T-helper 17 cell (primary cell): Measurements from ENCODE around the gene FBXL7. TPM values are rescaled to one million over a fixed set of nuclear protein-coding genes. Genes with fewer than 3 reads are reported as not detected.

Experiments used
- ATAC-seq: fragments of 150-1000 bp; cut with Tn5 transposase; 2 replicates; pipeline ENCODE4 v1.10.0; 2021; ENCODE audit warnings: mild to moderate bottlenecking, moderate library complexity
- DNase-seq, 3 donors: peaks; one replicate each; pipeline versions ENCODE4 v3.0.0 to v3.0.0-alpha.2; 2020 to 2021
- H3K9me3 ChIP-seq: one replicate; pipeline ENCODE4 v1.7.0; 2013; ENCODE audit warnings: low read length, mild to moderate bottlenecking; ENCODE audit not compliant: control insufficient read depth, poor library complexity, severe bottlenecking
- H3K27ac Mint-ChIP-seq: one replicate; pipeline ENCODE4 v1.8.0; 2022; ENCODE audit warnings: mild to moderate bottlenecking, moderate library complexity, mixed read lengths
- H3K27me3 Mint-ChIP-seq: one replicate; pipeline ENCODE4 v1.8.0; 2022; ENCODE audit warnings: mixed read lengths
- H3K36me3 Mint-ChIP-seq: one replicate; pipeline ENCODE4 v1.8.0; 2022; ENCODE audit warnings: low read depth, mixed read lengths
- H3K4me1 Mint-ChIP-seq: one replicate; pipeline ENCODE4 v1.8.0; 2022; ENCODE audit warnings: mild to moderate bottlenecking, mixed read lengths
- H3K4me3 Mint-ChIP-seq: one replicate; pipeline ENCODE4 v1.8.0; 2022; ENCODE audit warnings: mild to moderate bottlenecking, moderate library complexity, mixed read lengths
- total RNA-seq, 4 donors: library from RNA in 2 of 4; stranded (reverse) in 2 of 4; gene quantifications; one replicate each; pipeline ENCODE4 v1.2.3 and lab custom pipeline; 2022 to 2026

The FBXL7 gene
- total RNA-seq, 2 donors from 2014 or later = not detected

DNA sequence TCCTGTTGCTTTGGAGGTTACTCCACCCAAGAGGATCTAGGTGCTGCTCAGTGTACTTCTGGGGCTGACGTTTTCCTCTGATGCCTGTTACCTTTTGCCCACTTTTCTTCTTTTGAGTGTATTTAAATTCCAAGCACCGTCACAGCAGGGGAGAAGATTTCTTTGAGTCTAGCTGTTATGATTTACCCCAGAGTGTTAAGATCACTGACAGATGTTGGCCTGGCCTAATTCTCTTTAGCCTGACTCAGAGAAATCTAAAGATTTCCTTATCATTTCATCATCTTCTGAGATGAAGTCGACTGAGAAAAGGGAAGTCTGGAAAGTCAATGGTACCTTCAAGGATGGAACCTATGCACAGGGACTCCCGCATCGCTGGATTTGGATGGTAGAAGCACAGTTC, 191.5 kb downstream of the FBXL7 start:
- ATAC-seq (no peak), DNase-seq (no peak)

DNA sequence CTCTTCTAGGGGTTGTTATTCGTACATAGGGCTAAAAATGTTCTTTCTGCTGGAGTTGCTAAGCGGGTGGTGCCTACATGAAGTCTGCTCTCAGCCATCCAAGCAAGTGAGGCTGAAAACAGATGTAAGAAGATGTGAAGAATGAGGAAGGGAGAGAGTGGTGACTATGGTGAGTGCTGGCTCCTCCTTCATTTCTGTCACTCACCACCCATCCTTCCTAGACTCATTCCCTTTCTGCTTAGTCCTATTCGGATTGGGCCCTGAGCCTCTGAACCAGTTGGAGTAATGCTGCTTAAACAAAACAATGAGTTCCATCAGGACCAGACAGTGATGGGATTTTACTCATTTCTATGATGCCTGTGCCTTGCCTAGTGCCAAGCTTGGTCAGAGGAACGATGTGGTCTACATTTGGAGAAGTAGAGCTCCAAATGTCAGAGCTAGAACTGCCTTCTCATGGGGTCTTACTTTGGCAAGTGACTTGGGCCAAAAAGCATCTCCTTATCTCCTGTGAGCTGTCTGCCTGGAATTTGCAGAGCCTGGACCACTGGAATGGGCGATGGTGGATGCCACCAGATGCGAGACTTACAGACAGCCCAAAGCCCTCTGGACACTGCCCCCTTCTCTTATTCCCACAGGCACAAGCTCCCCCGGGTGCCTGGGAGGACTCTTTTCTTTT, 192.9 kb downstream of the FBXL7 start:
- Mint-ChIP-seq H3K36me3 (no peaks in the 10 kb centered on the region), H3K27ac (no peak overlapping the region), H3K27me3 (no peaks in the 10 kb centered on the region), H3K4me3 (no peak overlapping the region), H3K4me1 (no peaks in the 10 kb centered on the region)
- DNase-seq = no peak
- no peaks in the 10 kb centered on the region for H3K9me3 ChIP-seq
- ATAC-seq = no peak

More for the DNA sequence above, 191.5 kb downstream of the FBXL7 start:
- H3K9me3 ChIP-seq = no peaks in the 10 kb centered on the region
- Mint-ChIP-seq H3K27ac (no peak overlapping the region), H3K4me3 (no peak overlapping the region), H3K27me3 (no peaks in the 10 kb centered on the region), H3K4me1 (no peaks in the 10 kb centered on the region), H3K36me3 (no peaks in the 10 kb centered on the region)

DNA sequence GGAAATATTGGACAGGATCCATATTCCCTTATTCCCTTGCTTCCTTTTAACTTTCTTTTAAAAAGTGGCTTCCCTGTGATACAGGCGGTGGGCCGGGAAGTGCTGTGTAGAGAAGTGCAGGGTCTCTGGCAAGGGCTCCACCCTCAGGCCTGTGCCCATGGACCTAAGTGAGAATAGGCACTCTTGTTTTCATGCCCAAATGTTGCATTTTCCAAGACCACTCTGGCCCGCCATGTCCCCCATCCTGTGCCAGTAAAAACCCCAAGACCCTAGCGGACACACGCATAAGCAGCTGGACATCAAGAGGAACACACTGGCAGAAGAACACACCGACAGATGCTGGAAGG, 193.4 kb downstream of the FBXL7 start:
- H3K27me3 Mint-ChIP-seq = no peaks in the 10 kb centered on the region
- ATAC-seq (no peak), DNase-seq (no peak)
- no peaks in the 10 kb centered on the region for H3K9me3 ChIP-seq
- no peak overlapping the region for H3K27ac Mint-ChIP-seq
- H3K4me3 Mint-ChIP-seq = no peak overlapping the region
- H3K36me3 Mint-ChIP-seq = no peaks in the 10 kb centered on the region
- H3K4me1 Mint-ChIP-seq = no peaks in the 10 kb centered on the region

DNA sequence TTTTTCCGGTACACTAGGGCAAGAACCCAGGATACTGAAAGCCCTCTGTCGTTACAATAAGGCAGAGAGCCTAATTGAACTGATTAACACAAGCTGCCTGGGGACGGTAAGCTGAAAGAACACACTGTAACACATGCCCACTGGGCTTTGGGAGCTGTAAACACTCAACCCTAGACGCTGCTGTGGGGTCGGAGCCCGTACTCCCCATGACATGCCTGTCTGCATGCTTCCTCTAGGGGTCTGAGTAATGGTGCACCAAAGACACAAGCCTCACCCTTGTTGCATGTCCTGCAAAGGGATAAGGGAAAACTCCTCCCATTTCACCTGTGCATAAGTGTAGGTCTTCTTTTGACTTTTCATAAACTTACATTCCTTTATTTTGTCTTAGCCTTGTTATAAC, 194.0 kb downstream of the FBXL7 start:
- DNase-seq (no peak), ATAC-seq (no peak)
- no peak overlapping the region for H3K27ac Mint-ChIP-seq
- H3K27me3 Mint-ChIP-seq = no peaks in the 10 kb centered on the region
- H3K4me1 Mint-ChIP-seq = no peaks in the 10 kb centered on the region
- no peaks in the 10 kb centered on the region for H3K9me3 ChIP-seq
- H3K4me3 Mint-ChIP-seq = no peak overlapping the region
- H3K36me3 Mint-ChIP-seq = no peaks in the 10 kb centered on the region

DNA sequence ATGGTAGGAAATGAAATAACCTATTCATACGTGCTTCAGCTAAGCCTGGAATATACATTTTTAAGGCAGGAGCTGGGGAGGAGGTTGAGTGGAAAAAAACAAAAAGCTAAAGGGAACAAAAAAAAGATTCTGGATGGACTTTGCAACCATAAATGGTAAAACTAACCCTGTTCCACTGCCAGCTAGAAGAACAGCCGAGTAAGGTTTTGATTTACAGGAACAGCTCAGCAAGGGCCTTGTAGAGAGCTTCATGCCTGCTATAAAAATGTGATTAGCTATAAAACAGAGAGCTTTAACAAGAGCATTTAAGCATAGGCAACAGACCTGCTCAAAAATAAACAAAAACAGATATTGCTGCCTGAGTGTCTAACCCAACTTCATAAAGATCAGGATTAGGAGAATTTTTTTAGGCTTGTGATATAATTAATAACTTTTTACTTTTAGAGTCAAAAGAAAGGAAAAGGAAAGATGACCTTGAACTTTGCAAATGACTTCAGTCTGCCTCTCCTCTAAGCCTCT, 194.8 kb downstream of the FBXL7 start:
- H3K36me3 Mint-ChIP-seq = no peaks in the 10 kb centered on the region
- H3K4me1 Mint-ChIP-seq = no peaks in the 10 kb centered on the region
- no peak for DNase-seq
- no peak for ATAC-seq
- no peaks in the 10 kb centered on the region for H3K27me3 Mint-ChIP-seq
- no peak overlapping the region for H3K4me3 Mint-ChIP-seq
- H3K27ac Mint-ChIP-seq = no peak overlapping the region
- no peaks in the 10 kb centered on the region for H3K9me3 ChIP-seq

DNA sequence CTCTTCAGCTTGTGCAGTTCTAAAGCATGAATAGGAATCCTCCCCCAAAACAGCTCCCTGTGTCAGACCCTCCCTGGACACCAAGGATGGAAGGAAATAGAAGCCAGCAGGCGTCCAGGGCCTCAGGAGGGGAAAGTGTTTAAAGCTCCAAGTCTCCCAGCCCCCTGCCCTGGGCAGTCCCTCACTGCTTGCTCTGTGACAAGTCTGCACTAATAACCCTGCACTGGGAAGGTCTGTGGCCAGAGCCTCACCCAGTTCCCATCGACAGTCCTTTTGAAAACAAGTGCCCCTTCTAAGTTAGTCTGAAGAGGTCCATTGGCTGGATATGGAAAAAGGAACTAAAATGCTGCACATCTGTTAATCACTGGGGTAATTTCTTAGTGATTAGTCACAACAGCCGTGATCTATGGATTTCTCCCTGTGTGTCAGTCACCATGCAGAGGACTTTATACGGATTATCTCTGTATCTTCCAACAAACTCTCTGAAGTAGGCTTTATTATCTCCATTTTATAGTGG, 195.3 kb downstream of the FBXL7 start:
- ATAC-seq (no peak), DNase-seq (no peak)
- no peaks in the 10 kb centered on the region for H3K27me3 Mint-ChIP-seq
- no peaks in the 10 kb centered on the region for H3K4me1 Mint-ChIP-seq
- no peaks in the 10 kb centered on the region for H3K9me3 ChIP-seq
- H3K27ac Mint-ChIP-seq = no peak overlapping the region
- no peak overlapping the region for H3K4me3 Mint-ChIP-seq
- H3K36me3 Mint-ChIP-seq = no peaks in the 10 kb centered on the region

DNA sequence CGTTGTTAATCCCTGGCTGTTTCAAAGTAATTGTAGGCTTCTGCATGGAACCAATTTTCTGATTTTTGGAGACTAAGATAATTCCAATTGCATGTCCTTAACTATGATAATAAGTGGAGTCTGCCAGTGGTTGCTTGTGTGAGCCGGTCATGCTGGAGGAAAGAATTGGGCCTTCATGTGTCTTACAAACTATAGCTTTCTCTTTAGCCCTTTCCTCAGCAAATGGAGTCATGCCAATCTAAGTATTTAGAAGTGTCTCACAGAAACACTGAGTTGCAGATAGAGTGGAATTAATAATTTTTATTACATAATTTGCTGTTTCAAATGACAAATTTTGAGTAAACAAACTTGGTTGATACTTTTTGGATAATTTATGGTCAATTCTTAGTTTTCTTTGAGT, 200.4 kb downstream of the FBXL7 start:
- ATAC-seq = no peak
- no peak for DNase-seq
- H3K9me3 ChIP-seq = no peaks in the 10 kb centered on the region
- H3K27ac Mint-ChIP-seq = no peak overlapping the region
- no peaks in the 10 kb centered on the region for H3K4me1 Mint-ChIP-seq
- no peak overlapping the region for H3K4me3 Mint-ChIP-seq
- H3K36me3 Mint-ChIP-seq = no peaks in the 10 kb centered on the region
- H3K27me3 Mint-ChIP-seq = no peaks in the 10 kb centered on the region

DNA sequence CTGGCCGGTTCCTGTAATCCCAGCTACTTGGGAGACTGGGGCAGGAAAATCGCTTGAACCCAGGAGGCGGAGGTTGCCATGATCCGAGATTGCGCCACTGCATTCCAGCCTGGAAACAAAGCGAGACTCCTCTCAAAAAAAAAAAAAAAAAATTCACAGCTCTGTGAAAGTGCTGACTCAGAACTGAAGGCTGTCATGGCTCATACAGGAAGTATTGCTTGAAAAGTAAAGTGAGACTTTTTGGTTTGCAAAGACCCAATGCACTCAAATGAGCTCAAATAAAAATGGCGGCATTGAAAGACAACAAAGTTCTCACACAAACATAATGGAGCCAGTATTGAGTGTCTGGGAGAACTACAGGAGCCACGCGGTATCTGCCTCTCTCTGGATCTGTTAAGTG, 202.1 kb downstream of the FBXL7 start:
- DNase-seq = no peak
- H3K9me3 ChIP-seq = no peaks in the 10 kb centered on the region
- no peaks in the 10 kb centered on the region for H3K27me3 Mint-ChIP-seq
- ATAC-seq = no peak
- no peaks in the 10 kb centered on the region for H3K36me3 Mint-ChIP-seq
- no peaks in the 10 kb centered on the region for H3K4me1 Mint-ChIP-seq
- no peak overlapping the region for H3K4me3 Mint-ChIP-seq
- H3K27ac Mint-ChIP-seq = no peak overlapping the region

DNA sequence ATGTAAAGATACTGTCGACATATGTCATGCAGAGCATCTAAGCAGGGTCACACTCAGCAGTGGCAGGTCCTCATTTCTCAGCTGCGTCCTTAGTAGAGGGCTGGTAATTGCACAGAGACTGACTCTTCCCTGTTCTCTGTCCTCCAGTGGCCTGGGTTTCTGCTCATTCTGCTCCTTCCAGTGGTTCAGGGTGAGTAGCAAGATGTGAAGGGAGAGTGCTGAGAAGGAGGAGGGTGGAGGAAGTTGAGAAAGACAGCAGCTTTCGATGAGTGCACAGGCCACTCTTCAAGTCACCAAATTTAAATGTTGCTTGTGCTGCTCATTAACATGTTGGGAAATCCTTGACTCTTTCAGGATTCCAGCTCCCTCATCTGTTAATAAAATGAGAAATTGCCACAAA, 203.9 kb downstream of the FBXL7 start:
- DNase-seq = no peak
- Mint-ChIP-seq H3K27me3 (no peaks in the 10 kb centered on the region), H3K4me3 (no peak overlapping the region), H3K27ac (no peak overlapping the region), H3K4me1 (no peaks in the 10 kb centered on the region), H3K36me3 (no peaks in the 10 kb centered on the region)
- H3K9me3 ChIP-seq = no peaks in the 10 kb centered on the region
- ATAC-seq = no peak

DNA sequence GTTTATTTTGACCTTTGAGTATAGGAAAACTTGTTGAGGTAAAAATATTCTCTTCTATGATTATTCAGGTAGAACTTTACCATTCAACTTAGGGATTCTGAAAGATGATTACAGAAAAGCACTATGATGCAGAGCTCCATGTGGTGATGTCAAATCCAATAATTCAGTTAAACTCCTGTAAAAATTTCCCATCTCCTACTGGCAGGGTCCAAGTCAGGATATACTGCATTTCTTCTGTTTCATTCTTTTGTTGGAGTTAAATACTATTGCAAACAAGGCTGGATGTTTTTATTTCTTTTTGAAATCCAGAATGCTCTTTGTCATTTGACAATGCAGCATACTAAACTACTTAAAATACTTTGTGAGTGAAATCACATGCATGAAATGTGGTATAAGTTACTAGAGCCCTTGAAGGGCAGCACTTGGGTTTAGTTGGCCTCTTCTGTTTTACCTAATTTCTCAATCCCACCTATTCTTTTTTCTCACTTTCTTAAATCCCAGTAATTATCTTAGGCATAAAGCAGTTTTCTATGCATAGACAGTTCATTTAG, 204.5 kb downstream of the FBXL7 start:
- no peaks in the 10 kb centered on the region for H3K27me3 Mint-ChIP-seq
- H3K36me3 Mint-ChIP-seq = no peaks in the 10 kb centered on the region
- ATAC-seq = no peak
- no peaks in the 10 kb centered on the region for H3K9me3 ChIP-seq
- H3K4me1 Mint-ChIP-seq = no peaks in the 10 kb centered on the region
- H3K27ac Mint-ChIP-seq = no peak overlapping the region
- DNase-seq = no peak
- H3K4me3 Mint-ChIP-seq = no peak overlapping the region

DNA sequence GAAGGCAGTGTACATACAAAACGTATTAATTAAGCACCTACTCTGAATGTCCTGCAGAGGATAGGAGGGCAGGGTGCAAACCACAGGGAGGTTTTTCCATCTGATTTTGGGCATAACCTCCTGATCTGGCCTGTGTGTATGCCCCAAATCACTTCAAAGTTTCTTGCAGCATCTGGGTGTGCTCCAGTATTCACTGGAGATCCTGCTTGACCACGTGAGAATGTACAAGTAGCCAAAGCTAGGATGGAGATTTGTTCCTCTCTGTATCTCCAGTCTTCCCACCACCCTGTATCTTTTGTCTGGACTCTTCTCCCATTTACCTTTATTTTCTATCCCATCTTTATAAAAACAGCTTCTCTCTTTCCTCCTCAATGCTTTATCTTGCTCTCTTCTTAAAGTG, 207.7 kb downstream of the FBXL7 start:
- H3K9me3 ChIP-seq = no peaks in the 10 kb centered on the region
- ATAC-seq (no peak), DNase-seq (no peak)
- no peaks in the 10 kb centered on the region for H3K4me1 Mint-ChIP-seq
- H3K27ac Mint-ChIP-seq = no peak overlapping the region
- H3K4me3 Mint-ChIP-seq = no peak overlapping the region
- H3K36me3 Mint-ChIP-seq = no peaks in the 10 kb centered on the region
- H3K27me3 Mint-ChIP-seq = no peaks in the 10 kb centered on the region

DNA sequence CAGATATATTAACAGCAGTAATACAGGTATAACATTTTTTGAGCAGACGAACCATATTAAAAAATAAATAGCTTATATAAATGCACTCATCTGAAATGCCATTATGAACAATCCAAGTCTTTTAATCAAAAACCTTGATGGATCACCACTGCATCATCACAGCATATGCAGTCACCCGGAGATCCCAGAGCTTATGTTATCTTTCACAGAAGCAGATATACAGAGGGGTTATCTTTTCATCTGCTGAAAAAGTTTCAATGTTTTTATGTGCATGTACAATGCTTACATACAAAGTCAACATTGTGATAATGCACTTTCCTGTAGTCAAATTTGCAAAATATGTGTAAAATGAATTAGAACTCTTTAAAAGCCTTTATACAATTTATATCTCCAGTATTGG, 211.9 kb downstream of the FBXL7 start:
- H3K27ac Mint-ChIP-seq = no peak overlapping the region
- H3K4me1 Mint-ChIP-seq = no peaks in the 10 kb centered on the region
- DNase-seq (no peak), ATAC-seq (no peak)
- no peaks in the 10 kb centered on the region for H3K9me3 ChIP-seq
- H3K27me3 Mint-ChIP-seq = no peaks in the 10 kb centered on the region
- no peaks in the 10 kb centered on the region for H3K36me3 Mint-ChIP-seq
- no peak overlapping the region for H3K4me3 Mint-ChIP-seq

DNA sequence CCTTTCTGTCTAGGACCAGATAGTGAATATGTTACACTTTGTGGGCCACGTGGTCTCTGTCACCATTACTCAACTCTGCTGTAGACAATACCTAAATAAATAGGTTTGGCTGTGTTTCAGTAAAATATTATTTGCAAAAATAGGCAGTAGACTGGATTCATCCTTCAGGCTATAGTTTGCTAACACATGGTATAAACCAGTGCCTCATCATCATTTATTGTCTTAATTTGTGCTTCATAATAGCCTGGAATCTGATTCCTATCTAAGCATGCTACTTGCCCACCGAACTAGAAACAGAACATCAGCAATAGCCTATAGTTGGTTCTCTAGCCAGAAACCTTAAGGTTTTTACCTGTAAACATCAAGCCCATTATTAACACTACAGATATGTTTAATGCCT, 215.6 kb downstream of the FBXL7 start:
- Mint-ChIP-seq H3K27ac (no peak overlapping the region), H3K36me3 (no peaks in the 10 kb centered on the region), H3K27me3 (no peaks in the 10 kb centered on the region), H3K4me3 (no peak overlapping the region), H3K4me1 (no peaks in the 10 kb centered on the region)
- H3K9me3 ChIP-seq = no peaks in the 10 kb centered on the region
- no peak for DNase-seq
- no peak for ATAC-seq

DNA sequence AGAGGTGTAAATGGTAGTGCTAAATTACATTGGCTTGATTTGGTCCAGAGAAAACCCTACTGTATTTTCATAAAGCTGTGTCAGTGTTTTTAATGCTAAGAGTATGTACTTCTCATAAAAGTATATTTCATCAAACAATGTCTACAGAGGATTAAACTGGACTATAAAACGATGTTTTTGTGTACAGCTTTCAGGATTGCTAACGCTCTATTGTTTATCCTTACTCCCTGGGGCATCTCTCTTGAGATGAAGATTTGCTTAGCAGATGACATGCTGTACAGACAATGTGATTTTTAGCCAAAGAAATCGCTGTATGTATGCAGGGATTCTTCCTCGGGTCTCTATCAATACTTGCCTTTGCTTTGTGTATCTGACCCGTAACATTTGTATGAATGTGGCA, 216.0 kb downstream of the FBXL7 start:
- no peak for ATAC-seq
- Mint-ChIP-seq H3K27ac (no peak overlapping the region), H3K36me3 (no peaks in the 10 kb centered on the region), H3K4me3 (no peak overlapping the region), H3K27me3 (no peaks in the 10 kb centered on the region), H3K4me1 (no peaks in the 10 kb centered on the region)
- no peak for DNase-seq
- no peaks in the 10 kb centered on the region for H3K9me3 ChIP-seq
